GM12864 (cell line): ENCODE results near the gene PNPO.

Experiments
- DNase-seq: peaks from one replicate; pipeline ENCODE4 v3.0.0-alpha.2; 2011; ENCODE audit warnings: low read depth
- H3K4me3 ChIP-seq: 2 replicates; pipeline ENCODE4 v1.5.1; 2011; ENCODE audit warnings: mild to moderate bottlenecking, low read depth, low read length, control low read depth
- TF ChIP-seq, protein P1 (sequence below): IDR thresholded peaks from 2 replicates; pipeline ENCODE4 v1.5.1; 2011; ENCODE audit warnings: low read depth, mild to moderate bottlenecking, moderate library complexity, low read length, control low read depth, inconsistent platforms; ENCODE audit errors: missing control alignments

The PNPO gene

DNA sequence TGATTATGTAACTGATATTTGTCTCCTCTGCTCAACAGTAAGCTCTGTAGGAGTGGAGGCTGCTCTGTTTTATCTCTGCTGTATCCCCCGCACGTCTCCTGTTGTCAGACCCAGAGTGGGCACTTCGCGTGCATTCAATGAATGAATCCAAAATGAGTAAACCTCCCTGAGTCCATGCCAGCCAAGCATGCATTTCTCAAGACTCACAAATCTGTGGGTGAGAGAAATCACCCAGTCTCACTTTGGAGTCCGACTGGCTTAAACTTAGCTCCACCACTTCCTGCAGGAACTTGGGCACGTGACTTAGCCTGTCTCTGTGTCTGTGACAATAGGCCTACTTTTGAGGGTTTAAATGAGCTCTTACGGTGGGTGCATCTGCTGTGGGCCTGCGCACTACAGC is 3.7 kb downstream of the PNPO start:
- DNase-seq = no peak
- H3K4me3 ChIP-seq = no peak overlapping the region
- TF ChIP-seq, protein P1, sequence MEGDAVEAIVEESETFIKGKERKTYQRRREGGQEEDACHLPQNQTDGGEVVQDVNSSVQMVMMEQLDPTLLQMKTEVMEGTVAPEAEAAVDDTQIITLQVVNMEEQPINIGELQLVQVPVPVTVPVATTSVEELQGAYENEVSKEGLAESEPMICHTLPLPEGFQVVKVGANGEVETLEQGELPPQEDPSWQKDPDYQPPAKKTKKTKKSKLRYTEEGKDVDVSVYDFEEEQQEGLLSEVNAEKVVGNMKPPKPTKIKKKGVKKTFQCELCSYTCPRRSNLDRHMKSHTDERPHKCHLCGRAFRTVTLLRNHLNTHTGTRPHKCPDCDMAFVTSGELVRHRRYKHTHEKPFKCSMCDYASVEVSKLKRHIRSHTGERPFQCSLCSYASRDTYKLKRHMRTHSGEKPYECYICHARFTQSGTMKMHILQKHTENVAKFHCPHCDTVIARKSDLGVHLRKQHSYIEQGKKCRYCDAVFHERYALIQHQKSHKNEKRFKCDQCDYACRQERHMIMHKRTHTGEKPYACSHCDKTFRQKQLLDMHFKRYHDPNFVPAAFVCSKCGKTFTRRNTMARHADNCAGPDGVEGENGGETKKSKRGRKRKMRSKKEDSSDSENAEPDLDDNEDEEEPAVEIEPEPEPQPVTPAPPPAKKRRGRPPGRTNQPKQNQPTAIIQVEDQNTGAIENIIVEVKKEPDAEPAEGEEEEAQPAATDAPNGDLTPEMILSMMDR = no peak

DNA sequence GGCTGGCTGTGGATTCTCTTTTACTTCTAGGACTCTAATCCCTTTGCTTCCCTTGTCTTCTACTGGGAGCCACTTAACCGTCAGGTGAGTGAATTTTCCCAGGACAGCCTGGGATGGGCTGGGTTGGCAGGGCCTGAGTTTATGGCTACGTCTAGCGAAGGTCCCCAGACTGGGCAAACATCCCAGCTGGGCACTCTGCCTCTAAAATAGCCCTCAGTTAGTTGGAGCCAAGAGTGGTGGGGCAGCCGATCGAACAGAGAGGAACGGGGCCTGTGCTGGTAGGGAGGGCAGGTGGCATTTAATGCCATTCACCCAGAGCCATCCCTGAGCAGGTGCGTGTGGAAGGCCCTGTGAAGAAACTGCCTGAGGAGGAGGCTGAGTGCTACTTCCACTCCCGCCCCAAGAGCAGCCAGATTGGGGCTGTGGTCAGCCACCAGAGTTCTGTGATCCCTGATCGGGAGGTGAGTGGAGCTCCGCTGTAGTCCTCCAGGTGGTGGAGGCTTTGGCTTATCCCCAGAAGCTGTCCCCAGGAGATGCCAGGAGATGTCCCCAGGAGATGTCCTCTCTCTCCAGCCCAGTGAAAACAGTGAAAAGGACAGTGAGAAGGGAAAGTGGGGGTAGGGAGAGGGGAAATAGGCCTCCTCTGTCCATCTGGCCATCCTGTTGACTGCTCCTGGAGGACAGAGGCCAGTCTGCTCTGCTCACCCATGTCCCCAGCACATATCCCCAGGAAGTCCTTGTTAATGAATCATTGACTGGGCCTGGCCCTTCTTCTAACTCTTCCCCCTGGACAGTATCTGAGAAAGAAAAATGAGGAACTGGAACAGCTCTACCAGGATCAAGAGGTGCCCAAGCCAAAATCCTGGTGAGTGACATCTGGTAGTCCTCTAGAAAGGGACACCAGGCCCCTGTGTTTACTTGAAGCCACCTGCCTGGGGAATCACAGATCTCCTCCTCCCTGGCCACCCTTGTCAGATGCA is 4.4 kb downstream of the PNPO start:
- H3K4me3 ChIP-seq = no peak overlapping the region
- DNase-seq = no peak
- TF ChIP-seq, protein P1 = no peak

DNA sequence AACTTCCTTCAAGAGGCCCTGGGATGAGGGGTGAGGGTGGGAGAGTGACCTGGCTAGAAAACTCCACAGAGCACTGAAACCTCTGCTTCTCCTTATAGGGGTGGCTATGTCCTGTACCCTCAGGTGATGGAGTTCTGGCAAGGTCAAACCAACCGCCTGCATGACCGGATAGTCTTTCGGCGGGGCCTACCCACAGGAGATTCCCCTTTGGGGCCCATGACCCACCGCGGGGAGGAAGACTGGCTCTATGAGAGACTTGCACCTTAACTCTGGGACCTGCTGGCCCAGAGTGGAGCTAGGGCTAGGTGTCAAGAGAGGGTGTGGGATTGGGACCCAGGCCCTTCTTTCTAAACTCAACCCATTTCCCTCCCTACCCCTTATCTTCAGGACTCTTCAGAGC is 5.1 kb downstream of the PNPO start:
- DNase-seq = no peak
- no peak overlapping the region for H3K4me3 ChIP-seq
- TF ChIP-seq, protein P1 = no peak

DNA sequence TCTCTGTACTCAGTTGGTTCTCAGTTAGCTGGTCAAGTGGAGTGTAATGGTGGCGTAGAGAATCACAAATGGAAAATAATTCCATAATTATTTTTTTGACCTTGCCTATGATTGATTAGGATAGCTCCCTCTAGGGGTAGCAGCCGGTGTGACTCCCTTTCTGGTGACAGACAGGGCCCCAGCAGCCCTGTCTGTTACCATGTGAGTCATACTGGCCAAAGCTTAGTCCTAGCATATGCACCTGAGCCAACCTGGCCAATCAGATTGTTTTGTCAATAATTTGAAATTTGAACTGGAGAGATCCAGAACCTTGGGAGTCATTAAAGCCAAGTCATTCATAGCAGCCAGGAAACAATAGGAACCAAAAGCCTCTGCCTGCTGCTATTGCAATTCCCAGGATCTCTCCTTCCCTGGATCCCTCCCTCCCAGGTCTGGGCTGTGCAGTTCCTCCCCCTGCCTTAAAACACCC is 5.6 kb downstream of the PNPO start:
- TF ChIP-seq, protein P1 = peak; percentile 82
- no peak overlapping the region for H3K4me3 ChIP-seq
- DNase-seq = no peak

DNA sequence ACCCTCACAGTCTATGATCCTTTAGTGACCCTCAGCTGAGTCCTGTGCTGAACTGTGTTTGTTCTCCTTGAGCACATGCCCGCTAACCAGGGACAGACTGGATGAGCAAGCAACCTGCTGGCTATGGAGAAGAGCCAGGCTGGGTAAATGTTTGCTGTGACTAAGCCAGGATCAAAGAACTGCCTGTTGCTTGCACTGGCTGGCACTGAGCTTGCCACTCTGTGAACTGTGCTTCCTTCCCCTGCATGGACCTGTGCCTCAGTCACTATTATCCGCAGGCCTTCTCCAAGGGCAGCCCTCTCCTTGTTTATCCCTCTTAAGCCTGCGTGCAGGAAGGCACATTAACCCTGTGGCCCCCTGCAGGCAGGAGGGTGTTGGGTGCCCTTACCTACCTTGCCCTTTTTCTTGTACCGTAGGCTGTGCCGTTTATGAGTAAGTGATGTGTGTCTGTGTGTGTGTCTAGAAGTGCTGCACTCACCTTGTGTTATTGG is 7.4 kb downstream of the PNPO start:
- DNase-seq = no peak
- no peak overlapping the region for H3K4me3 ChIP-seq
- TF ChIP-seq, protein P1 = no peak

DNA sequence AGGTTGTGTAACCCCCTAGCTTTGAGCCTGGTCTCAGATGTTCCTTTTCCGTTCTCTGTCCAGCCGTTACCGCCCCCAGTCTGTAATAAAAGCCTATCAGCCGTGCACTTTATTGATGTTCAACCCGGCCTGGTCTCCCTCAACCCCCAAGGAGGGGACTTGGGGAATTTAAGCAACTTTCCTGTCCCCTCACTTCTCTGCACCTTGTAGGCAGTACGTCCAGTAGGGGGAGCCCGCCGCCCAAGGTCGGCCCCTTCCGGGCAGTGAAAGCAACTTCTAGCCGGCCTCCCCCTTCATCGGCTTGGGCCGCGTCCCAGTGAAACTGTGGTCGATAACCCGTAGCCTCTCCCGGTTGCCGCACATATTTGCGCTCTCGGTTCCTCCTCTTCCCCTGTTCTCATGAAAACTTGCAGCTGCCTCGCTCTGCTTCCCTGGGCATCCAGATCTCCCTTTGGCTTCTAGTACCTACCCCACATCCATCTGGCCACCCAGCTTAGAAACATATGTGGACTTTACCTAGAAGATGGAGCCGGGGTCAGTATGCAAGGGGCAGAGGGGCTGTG is 7.9 kb downstream of the PNPO start:
- peak overlapping the region; percentile 11; the same call in 1 of the 2 replicates for H3K4me3 ChIP-seq
- no peak for DNase-seq

More for the DNA sequence above, 7.9 kb downstream of the PNPO start:
- TF ChIP-seq, protein P1 = peak; percentile 91
